HS-27A (cell line): ENCODE results near the gene KPNA1.
A peak's percentile ranks its signal among the peaks of the same experiment; 100 is the strongest.

Experiments
- DNase-seq: peaks from one replicate; pipeline ENCODE4 v3.0.0-alpha.2; 2012; ENCODE audit warnings: low read depth, missing footprints

KPNA1 gene

GRCh38 chr3:122382888-122383666, 131.7 kb downstream of the KPNA1 start, which contains the start of gene MIX23:
Gene MIX23, minus strand, starts transcription at chr3:122383231. Its CDS starts 7 bp downstream, at chr3:122383224.
- peak; percentile 77 for DNase-seq

DNA sequence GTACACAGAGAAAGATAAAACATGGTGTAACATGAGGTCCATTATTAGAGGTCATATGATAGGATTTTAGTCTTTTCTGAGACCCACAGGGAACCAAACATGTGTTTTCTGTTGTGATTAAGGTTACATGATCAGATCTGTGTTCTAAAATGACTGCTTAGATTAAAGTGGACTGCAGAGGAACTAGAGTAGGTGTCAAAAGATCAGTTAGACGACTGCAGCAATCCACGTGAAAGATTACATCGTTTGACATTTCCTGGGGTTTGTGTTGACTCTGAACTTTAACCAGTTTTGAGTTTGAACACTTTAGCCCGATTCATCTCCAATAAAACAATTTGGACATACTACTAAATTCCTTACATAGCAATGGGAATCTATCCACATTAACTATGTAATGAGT, 136.8 kb downstream of the KPNA1 start:
- DNase-seq: no peak

- no peak for DNase-seq
Measured at GRCh38 chr3:122374034-122374433, 140.7 kb downstream of the KPNA1 start.
